GM13976 (cell line): ENCODE results near the gene ACER2.

Experiments
- DNase-seq: peaks from one replicate; pipeline ENCODE4 v3.0.0; 2012; ENCODE audit warnings: low spot score
- CTCF ChIP-seq: IDR thresholded peaks from 2 replicates; pipeline ENCODE4 v1.5.1; 2012; ENCODE audit warnings: borderline replicate concordance, mild to moderate bottlenecking; ENCODE audit not compliant: insufficient read depth; ENCODE audit errors: extremely low read depth, missing control alignments, control extremely low read depth
- in situ Hi-C: fragments of 300-500 bp; cut with MboI; formaldehyde crosslinking; loops from one replicate; pipeline ENCODE4 v1.12.0; 2022; ENCODE audit warnings: low sequenced_read_pairs, mixed read lengths, inconsistent platforms; ENCODE audit not compliant: unreplicated experiment

Gene ACER2

GRCh38 chr9:19469271-19469670 is 60.5 kb downstream of the ACER2 start:
- DNase-seq = no peak
- no peak for TF ChIP-seq CTCF
- in situ Hi-C loops = loop anchor here (25.0 kb wide), 1 partner anchor 407 kb away; no protein-coding TSS in a partner anchor

- TF ChIP-seq CTCF = no peak
- in situ Hi-C loops = loop anchor here (25.0 kb wide), 1 partner anchor 408 kb away; no protein-coding TSS in a partner anchor
- DNase-seq = no peak
Observed at GRCh38 chr9:19470567-19470966, 61.8 kb downstream of the ACER2 start.

GRCh38 chr9:19470981-19471650 is 62.3 kb downstream of the ACER2 start:
- no peak for DNase-seq
- in situ Hi-C loops = loop anchor here (25.0 kb wide), 1 partner anchor 409 kb away; no protein-coding TSS in a partner anchor
- TF ChIP-seq CTCF = no peak

GRCh38 chr9:19471737-19472648 is 63.2 kb downstream of the ACER2 start:
- in situ Hi-C loops = loop anchor here (25.0 kb wide), 1 partner anchor 410 kb away; no protein-coding TSS in a partner anchor
- DNase-seq = peak; percentile 72

DNA sequence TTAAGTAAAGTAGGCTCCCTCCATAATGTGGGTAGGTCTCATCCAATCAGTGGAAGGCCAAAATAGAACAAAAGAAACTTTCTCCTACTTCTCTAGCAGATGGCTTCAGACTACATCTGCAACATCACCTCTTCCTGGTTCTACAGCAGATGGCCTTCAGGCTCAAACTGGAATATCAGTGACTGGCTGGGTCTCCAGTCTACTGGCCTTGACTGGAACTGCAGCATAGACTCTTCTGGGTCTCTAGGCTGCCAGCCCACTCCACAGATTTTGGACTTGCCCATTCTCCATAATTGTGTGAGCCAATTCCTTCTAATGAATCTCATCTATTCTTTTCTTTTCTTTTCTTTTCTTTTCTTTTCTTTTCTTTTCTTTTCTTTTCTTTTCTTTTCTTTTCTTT is 64.8 kb downstream of the ACER2 start:
- TF ChIP-seq CTCF = no peak
- no peak for DNase-seq
- in situ Hi-C loops = loop anchor here (25.0 kb wide), 1 partner anchor 411 kb away; no protein-coding TSS in a partner anchor

More at GRCh38 chr9:19471737-19472648, 63.2 kb downstream of the ACER2 start:
- peak; percentile 88 for TF ChIP-seq CTCF

DNA sequence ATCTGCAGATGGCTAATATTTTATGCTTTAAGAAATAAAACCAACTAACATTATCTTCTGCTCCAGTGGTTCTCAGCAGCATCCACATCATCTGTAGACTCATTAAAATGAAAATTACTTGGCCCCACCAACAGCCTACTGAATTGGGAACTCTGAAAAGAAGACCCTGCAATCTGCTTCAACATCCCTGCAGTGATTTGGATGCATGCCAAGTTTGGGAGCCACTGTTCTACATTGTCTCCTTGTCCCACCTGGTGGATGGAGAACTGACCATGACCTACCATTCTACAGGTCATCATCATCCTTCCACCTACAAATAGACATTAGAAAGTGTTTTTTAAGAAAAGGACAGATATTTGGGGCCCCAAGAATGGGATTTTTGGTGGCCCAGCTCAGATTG is 71.1 kb downstream of the ACER2 start:
- DNase-seq = no peak
- no peak for TF ChIP-seq CTCF
- in situ Hi-C loops = no loop called here
